Measurements from ENCODE around the gene SAYSD1.

SAYSD1 gene

DNA sequence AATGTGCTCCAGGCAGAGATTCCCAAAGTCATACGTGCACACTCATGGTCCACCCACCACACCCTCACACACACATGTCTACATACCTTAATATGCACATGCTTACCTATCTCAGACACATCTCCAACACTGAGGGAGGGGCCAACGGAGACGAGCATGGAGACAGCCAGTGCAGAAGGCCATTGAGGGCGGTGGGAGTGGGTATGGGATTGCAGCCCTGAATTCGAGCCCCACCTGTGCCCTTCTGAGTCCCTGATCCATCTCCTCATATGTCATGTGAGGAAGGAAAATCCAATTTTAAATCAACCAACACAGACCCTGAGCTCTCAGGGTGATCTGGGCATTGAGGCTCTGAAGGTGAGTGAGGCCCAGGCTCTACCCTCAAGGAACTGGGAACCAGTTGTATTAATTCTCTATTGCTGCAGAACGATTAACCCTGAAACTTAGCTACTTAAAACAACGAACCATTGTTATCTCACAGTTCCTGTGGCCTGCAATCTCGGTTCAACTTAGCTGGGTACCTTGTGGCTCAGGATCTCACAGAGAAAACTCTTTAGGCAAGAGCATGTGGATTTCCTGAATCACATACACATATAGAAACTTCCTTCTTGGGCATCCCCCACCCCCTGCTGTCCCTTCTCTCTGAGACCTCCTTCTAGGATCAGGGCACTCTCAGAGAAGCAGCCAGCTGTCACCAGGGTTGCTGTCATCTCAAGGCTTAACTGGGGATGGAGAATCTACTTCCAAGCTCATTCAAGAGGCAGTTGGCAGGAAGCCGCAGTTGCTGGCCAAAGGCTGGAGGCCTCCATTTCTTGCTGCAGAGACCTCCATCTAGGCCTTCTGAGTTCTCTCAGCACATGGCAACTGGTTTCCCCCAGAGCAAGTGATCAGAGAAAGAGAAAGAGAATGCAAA lies 38.1 kb downstream of the SAYSD1 start:
- Histone ChIP-seq H3K4me2 (ENCODE audit: low read length) (no peak overlapping the region), H3K27me3 (ENCODE audit: control insufficient read depth, insufficient read depth, low read length) (no peaks in the 10 kb centered on the region), H3K9me3 (replicated peaks; ENCODE audit: low read length) (no peaks in the 10 kb centered on the region), H3K4me3 (ENCODE audit: low read length) (no peak overlapping the region), H3K36me3 (ENCODE audit: insufficient read depth, low read length) (no peaks in the 10 kb centered on the region), H3K9ac (ENCODE audit: low read depth, low read length) (no peak overlapping the region), H3K4me1 (ENCODE audit: control insufficient read depth, insufficient read depth, low read length) (no peaks in the 10 kb centered on the region)

DNA sequence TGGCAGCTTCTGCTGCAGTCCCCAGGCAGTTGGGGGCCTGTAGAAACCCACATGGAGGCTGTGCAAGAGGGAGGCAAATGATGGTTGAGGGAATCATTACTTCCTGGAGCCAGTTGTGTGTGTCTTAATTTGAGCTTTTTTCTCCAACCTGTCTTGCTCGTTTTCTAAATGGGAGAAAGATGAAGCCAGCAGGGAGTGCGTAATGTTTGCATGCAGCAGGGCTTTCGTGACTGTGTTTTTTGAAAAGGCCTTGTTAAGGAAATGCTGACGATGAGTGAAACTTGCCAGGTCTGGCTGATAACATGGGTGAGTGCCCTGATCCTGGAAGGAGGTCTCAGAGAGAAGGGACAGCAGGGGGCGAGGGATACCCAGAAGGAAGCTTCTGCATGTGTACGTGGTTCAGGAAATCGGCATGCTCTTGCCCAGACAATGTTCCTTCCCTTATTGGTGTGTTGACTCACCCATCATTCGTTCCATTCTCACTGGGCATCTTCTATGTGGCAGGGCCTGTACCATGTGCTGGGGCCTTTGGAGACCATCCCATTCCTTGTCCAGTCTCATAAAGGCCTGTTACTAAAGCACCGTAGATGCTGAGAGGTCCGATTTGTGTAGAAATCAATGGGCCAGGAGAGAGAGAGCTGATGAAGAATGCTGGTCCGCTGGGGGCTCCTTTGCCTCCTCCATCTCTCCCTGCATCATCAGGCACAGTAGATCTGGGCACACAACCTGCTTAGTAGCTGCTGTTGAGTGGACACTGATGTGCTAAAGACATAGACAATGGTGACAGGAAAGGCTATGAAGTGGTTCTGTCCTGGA lies 39.0 kb downstream of the SAYSD1 start:
- no peaks in the 10 kb centered on the region for H3K27me3 ChIP-seq (ENCODE audit: control insufficient read depth, insufficient read depth, low read length)
- no peak overlapping the region for H3K4me2 ChIP-seq (ENCODE audit: low read length)
- H3K36me3 ChIP-seq (ENCODE audit: insufficient read depth, low read length), result no peaks in the 10 kb centered on the region
- H3K4me1 ChIP-seq (ENCODE audit: control insufficient read depth, insufficient read depth, low read length), result no peaks in the 10 kb centered on the region
- H3K4me3 ChIP-seq (ENCODE audit: low read length), result no peak overlapping the region
- H3K9ac ChIP-seq (ENCODE audit: low read depth, low read length), result no peak overlapping the region
- no peaks in the 10 kb centered on the region for H3K9me3 ChIP-seq (replicated peaks; ENCODE audit: low read length)

DNA sequence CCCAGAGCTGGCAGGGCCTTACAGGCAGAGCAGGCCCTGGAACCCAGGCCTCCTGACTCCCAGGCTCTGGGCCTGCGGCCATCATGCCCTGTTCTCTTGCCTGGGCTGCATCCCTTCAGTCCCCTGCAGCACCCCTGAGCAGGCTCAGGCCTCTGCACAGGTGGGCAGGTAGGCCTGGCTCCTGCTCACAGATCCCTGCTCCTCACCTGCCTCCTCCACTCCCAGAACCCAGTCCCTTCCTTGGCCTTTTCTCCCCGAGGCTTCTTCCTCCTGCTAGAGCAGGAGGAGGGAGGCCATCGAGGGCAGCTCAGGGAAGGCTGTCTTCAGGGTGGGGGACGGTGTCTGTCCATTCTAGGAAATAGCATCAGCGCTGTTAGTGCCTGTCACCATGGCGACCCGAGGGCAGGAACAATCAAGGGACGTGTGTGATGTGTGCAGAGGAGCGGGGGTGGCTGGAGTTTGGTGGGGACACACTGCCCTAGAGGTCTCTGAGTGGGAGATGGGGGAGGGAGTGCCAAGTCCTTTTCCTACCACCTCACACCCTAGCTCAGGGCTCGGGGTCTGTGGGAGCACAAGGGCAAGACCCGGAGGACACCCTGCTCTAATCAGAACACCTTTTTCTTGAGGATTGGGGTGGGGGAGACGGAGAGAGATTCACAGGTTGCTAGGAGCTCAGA lies 39.8 kb downstream of the SAYSD1 start:
- no peak overlapping the region for H3K9ac ChIP-seq (ENCODE audit: low read depth, low read length)
- H3K9me3 ChIP-seq (replicated peaks; ENCODE audit: low read length), result no peaks in the 10 kb centered on the region
- H3K4me2 ChIP-seq (ENCODE audit: low read length), result no peak overlapping the region
- no peaks in the 10 kb centered on the region for H3K4me1 ChIP-seq (ENCODE audit: control insufficient read depth, insufficient read depth, low read length)
- H3K27me3 ChIP-seq (ENCODE audit: control insufficient read depth, insufficient read depth, low read length), result no peaks in the 10 kb centered on the region
- H3K4me3 ChIP-seq (ENCODE audit: low read length), result no peak overlapping the region
- H3K36me3 ChIP-seq (ENCODE audit: insufficient read depth, low read length), result no peaks in the 10 kb centered on the region

DNA sequence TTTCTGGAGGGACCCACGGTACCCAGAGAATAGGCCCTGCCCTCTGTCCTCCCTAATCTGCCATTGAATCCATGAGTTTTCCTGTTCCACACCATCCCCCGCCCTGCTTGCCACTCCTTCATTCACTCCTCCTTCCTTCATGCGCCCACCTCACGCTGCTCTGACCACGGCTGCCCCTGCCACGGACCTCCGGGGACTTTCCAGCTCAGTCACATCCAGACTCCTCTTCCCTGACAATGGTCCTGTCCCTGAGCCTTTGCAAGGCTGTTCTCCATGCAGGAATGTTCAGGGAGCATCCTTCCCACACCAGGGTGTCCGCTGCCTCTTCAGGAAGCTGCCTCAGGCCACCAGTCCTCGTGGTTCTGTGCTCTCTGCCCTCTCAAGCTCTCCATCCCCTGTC lies 40.5 kb downstream of the SAYSD1 start:
- Histone ChIP-seq H3K4me3 (ENCODE audit: low read length) (no peak overlapping the region), H3K4me1 (ENCODE audit: control insufficient read depth, insufficient read depth, low read length) (no peaks in the 10 kb centered on the region), H3K9me3 (replicated peaks; ENCODE audit: low read length) (no peaks in the 10 kb centered on the region)

DNA sequence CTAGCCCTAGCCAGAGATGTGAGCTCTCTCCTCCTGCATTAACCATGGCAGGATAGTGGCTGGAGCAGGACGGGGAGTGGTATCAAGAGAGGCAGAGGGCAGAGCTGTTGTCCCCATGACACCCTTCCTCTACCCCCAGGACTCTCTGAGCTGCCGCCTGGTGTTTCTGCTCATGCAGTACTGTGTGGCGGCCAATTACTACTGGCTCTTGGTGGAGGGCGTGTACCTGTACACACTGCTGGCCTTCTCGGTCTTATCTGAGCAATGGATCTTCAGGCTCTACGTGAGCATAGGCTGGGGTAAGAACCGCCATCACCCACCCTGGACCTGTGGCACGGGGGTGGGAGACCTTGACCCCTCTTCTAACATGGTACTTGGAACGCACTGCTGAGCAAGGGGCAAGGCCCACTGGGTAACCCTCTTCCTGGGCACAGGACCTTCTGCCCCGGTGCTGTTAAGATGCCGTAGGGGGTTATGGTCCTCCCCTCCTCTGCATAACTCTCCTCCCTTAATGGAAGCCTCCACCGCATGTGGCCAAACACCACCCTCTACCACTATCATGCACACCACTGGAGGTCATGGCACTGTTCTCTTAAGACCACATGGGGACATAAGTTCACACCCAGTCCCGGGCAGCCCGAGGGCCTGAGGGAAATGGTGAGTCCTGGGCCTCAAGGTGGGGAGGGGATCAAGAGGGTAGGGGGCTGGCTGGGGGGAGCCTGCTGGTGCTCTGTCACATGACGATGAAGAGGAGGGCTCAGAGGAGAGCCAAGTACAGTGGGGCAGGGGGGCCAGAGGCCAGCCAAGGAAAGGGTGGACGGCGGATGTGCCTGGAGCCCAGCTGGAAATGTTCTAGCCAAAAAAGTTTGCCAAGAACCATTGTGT lies 41.3 kb downstream of the SAYSD1 start:
- no peak overlapping the region for H3K4me2 ChIP-seq (ENCODE audit: low read length)
- no peaks in the 10 kb centered on the region for H3K27me3 ChIP-seq (ENCODE audit: control insufficient read depth, insufficient read depth, low read length)
- no peaks in the 10 kb centered on the region for H3K4me1 ChIP-seq (ENCODE audit: control insufficient read depth, insufficient read depth, low read length)
- H3K36me3 ChIP-seq (ENCODE audit: insufficient read depth, low read length), result no peaks in the 10 kb centered on the region
- no peak overlapping the region for H3K9ac ChIP-seq (ENCODE audit: low read depth, low read length)
- no peak overlapping the region for H3K4me3 ChIP-seq (ENCODE audit: low read length)
- no peaks in the 10 kb centered on the region for H3K9me3 ChIP-seq (replicated peaks; ENCODE audit: low read length)

More for the DNA sequence above, 40.5 kb downstream of the SAYSD1 start:
- no peak overlapping the region for H3K4me2 ChIP-seq (ENCODE audit: low read length)
- H3K27me3 ChIP-seq (ENCODE audit: control insufficient read depth, insufficient read depth, low read length), result no peaks in the 10 kb centered on the region
- no peaks in the 10 kb centered on the region for H3K36me3 ChIP-seq (ENCODE audit: insufficient read depth, low read length)
- no peak overlapping the region for H3K9ac ChIP-seq (ENCODE audit: low read depth, low read length)

DNA sequence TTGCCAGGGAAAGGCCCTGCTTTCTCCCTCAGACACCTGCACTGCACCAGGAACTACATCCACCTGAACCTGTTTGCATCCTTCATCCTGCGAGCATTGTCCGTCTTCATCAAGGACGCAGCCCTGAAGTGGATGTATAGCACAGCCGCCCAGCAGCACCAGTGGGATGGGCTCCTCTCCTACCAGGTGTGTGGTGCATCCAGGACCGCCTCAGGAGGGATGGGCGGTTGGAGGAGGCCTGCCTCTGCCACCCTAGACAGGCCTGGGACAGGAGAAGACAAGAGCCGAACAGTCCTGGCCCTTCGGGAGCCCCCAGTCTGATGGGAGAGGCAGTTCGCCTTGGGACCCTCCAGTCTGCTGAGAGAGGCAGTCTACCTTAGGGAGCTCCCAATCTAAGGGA lies 42.2 kb downstream of the SAYSD1 start:
- Histone ChIP-seq H3K27me3 (ENCODE audit: control insufficient read depth, insufficient read depth, low read length) (no peaks in the 10 kb centered on the region), H3K36me3 (ENCODE audit: insufficient read depth, low read length) (no peaks in the 10 kb centered on the region), H3K9ac (ENCODE audit: low read depth, low read length) (no peak overlapping the region), H3K4me2 (ENCODE audit: low read length) (no peak overlapping the region), H3K4me3 (ENCODE audit: low read length) (no peak overlapping the region), H3K4me1 (ENCODE audit: control insufficient read depth, insufficient read depth, low read length) (no peaks in the 10 kb centered on the region), H3K9me3 (replicated peaks; ENCODE audit: low read length) (no peaks in the 10 kb centered on the region)

DNA sequence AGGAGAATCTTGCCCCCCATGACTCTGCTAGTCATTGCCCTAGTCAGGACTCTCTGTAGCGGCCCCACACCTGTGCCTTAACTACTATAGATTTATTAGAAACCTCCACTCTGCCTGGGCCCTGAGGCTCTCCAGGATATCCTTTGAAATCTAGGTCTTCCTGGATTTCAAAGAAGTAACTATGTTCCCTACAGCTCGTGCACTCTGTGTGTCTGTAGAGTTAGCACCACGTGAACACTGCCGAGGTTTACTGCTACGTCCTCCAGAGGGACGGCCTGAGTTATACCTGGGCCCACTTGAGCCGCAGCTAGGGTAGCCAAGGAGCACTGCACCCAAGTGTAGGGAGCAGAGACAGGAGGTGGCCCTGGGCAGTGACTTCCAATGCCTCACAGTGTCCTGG lies 46.6 kb downstream of the SAYSD1 start:
- H3K36me3 ChIP-seq (ENCODE audit: insufficient read depth, low read length), result no peaks in the 10 kb centered on the region
- no peaks in the 10 kb centered on the region for H3K4me1 ChIP-seq (ENCODE audit: control insufficient read depth, insufficient read depth, low read length)
- no peaks in the 10 kb centered on the region for H3K9me3 ChIP-seq (replicated peaks; ENCODE audit: low read length)
- H3K4me2 ChIP-seq (ENCODE audit: low read length), result no peak overlapping the region
- no peak overlapping the region for H3K4me3 ChIP-seq (ENCODE audit: low read length)
- H3K27me3 ChIP-seq (ENCODE audit: control insufficient read depth, insufficient read depth, low read length), result no peaks in the 10 kb centered on the region
- H3K9ac ChIP-seq (ENCODE audit: low read depth, low read length), result no peak overlapping the region

DNA sequence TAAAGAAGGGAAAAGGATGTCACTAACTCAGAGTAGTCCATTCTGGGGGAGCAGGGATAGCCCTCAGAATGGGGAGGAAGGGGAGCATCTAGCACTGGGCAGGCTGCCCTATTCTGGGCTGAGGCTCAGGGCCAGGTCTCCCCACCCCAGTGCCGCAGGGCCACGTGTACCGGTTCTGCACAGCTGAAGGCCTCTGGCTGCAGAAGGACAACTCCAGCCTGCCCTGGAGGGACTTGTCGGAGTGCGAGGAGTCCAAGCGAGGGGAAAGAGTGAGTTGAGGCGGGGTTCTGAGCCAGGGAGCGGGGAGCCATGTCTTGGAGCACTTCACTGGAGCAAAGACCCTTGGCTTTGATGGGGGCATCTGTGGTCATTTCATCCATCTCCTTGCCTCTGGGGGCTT lies 49.4 kb downstream of the SAYSD1 start:
- Histone ChIP-seq H3K9me3 (replicated peaks; ENCODE audit: low read length) (no peaks in the 10 kb centered on the region), H3K4me2 (ENCODE audit: low read length) (no peak overlapping the region), H3K36me3 (ENCODE audit: insufficient read depth, low read length) (no peaks in the 10 kb centered on the region), H3K4me1 (ENCODE audit: control insufficient read depth, insufficient read depth, low read length) (no peaks in the 10 kb centered on the region), H3K4me3 (ENCODE audit: low read length) (no peak overlapping the region), H3K27me3 (ENCODE audit: control insufficient read depth, insufficient read depth, low read length) (peaks cover 16% of the 10 kb centered on the region), H3K9ac (ENCODE audit: low read depth, low read length) (no peak overlapping the region)

DNA sequence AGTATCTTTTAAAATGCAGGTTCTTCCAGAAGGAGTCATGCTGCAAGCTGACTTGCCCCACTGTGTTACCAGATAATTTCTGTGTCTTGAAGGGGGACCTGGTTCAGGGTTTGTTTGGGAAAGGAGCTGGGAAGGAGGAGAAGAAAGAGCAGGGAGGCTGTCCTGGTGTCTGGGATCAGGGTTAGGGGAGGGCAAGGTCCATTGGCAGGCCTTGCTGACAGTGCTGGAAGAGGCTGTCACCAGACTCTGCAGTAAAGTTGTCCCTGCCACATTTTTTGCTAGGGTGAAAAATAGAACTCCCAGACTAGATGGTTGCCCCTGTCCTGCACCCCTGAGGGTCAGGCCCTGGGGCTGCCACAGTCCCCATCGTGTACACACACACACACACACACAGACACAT lies 51.5 kb downstream of the SAYSD1 start:
- Histone ChIP-seq H3K4me3 (ENCODE audit: low read length) (no peak overlapping the region), H3K36me3 (ENCODE audit: insufficient read depth, low read length) (no peaks in the 10 kb centered on the region), H3K9me3 (replicated peaks; ENCODE audit: low read length) (no peaks in the 10 kb centered on the region), H3K27me3 (ENCODE audit: control insufficient read depth, insufficient read depth, low read length) (peaks cover 23% of the 10 kb centered on the region), H3K9ac (ENCODE audit: low read depth, low read length) (no peak overlapping the region), H3K4me2 (ENCODE audit: low read length) (no peak overlapping the region), H3K4me1 (ENCODE audit: control insufficient read depth, insufficient read depth, low read length) (no peaks in the 10 kb centered on the region)

DNA sequence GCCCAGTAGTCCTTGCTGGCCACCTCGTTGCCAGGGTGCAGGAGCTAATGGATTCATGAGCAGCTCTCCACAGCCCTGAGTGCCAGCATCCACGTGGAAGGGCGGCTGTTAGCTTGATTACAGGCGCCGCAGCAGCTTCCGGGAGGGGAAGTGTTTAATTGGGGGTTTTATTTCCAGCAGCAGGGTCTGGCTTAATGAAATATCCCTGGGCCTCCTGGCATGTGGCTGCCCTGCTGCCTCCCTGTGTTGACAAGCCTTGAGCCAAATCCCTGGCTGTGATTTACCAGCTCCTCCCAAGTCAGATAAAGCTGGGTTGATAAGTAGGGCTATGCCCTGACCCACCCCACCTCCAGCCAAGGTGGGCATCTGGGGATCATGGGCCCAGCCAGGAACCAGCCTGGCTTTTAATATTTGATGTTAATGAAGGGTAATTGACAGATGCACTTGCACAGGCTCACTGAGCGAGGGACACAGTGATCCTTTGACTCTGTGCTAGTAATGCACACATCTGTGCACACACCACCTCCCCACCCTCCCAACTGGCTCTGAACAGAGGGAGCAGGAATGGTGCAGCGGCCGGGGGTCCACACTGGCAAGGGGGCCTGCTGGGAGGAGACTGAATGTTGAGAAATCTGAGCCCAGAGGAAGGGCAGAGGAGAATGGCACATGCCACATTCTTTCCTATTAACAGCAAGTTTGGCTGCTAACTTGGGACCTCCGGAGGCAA lies 52.8 kb downstream of the SAYSD1 start:
- no peaks in the 10 kb centered on the region for H3K9me3 ChIP-seq (replicated peaks; ENCODE audit: low read length)
- peaks cover 23% of the 10 kb centered on the region for H3K27me3 ChIP-seq (ENCODE audit: control insufficient read depth, insufficient read depth, low read length)
- H3K9ac ChIP-seq (ENCODE audit: low read depth, low read length), result no peak overlapping the region

More for the DNA sequence above, 52.8 kb downstream of the SAYSD1 start:
- Histone ChIP-seq H3K4me2 (ENCODE audit: low read length) (no peak overlapping the region), H3K36me3 (ENCODE audit: insufficient read depth, low read length) (no peaks in the 10 kb centered on the region), H3K4me1 (ENCODE audit: control insufficient read depth, insufficient read depth, low read length) (no peaks in the 10 kb centered on the region), H3K4me3 (ENCODE audit: low read length) (no peak overlapping the region)
